Loucy (cell line): ENCODE results near the gene WDR7.

Experiments
- EZH2phosphoT487 ChIP-seq: fragments of 200-600 bp; IDR thresholded peaks from 2 replicates; pipeline ENCODE4 v1.6.1; 2018; ENCODE audit warnings: antibody characterized with exemption, mild to moderate bottlenecking, moderate library complexity, borderline replicate concordance
- TF ChIP-seq, protein P1 (sequence below): fragments of 200-600 bp; sonication (generic); conservative IDR thresholded peaks from 2 replicates; pipeline ENCODE4 v1.5.1; 2014; ENCODE audit warnings: mild to moderate bottlenecking, antibody characterized with exemption, low read length

DNA sequence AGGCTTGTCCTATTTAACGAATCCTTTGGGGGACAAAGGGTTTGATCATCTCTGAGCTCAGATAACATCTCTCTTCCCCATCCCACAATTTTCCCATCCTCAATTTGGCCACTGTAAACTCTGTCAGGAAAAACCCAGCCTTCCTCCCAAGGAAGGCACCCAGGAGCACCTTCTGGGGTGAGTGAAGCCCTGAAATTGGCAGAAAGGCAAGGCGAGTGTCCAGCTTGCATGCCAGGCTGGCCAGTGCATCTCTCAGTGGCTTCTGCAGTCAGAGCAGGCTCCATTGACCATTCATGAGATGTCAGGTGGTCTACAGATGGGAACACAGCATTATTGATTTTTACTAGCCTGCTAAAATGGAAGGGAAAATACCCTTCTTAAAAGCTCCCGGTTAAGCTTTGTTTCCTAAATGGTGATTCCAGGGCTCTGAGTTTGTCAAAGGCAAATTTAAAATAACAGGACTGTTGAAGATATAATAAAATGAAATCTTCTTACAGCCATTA lies 412.5 kb downstream of the WDR7 start:
- TF ChIP-seq, protein P1, sequence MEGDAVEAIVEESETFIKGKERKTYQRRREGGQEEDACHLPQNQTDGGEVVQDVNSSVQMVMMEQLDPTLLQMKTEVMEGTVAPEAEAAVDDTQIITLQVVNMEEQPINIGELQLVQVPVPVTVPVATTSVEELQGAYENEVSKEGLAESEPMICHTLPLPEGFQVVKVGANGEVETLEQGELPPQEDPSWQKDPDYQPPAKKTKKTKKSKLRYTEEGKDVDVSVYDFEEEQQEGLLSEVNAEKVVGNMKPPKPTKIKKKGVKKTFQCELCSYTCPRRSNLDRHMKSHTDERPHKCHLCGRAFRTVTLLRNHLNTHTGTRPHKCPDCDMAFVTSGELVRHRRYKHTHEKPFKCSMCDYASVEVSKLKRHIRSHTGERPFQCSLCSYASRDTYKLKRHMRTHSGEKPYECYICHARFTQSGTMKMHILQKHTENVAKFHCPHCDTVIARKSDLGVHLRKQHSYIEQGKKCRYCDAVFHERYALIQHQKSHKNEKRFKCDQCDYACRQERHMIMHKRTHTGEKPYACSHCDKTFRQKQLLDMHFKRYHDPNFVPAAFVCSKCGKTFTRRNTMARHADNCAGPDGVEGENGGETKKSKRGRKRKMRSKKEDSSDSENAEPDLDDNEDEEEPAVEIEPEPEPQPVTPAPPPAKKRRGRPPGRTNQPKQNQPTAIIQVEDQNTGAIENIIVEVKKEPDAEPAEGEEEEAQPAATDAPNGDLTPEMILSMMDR, result no peak
- no peak for TF ChIP-seq EZH2phosphoT487
